SK-N-SH treated with all-trans-retinoic acid at 6 μM for 48 hours (cell line): ENCODE measurements around the gene ANGPT4.
"Not testable (repeated sequence)": the region's sequence is repeated elsewhere in the genome, so short reads cannot be mapped to it uniquely, and the experiment has no call there.

Experiments
- ATAC-seq: fragments of 200-7000 bp; cut with Tn5 transposase; 3 replicates; pipeline ENCODE4 v1.9.1; 2020; ENCODE audit warnings: mild to moderate bottlenecking, moderate library complexity
- CREB5 ChIP-seq: fragments of 250-450 bp; sonication (Bioruptor Pico); IDR thresholded peaks from 2 replicates; pipeline ENCODE4 v1.5.1; 2020; ENCODE audit warnings: low read depth, mild to moderate bottlenecking, moderate library complexity
- CSDC2 ChIP-seq: fragments of 250-450 bp; sonication (Bioruptor Pico); IDR thresholded peaks from 2 replicates; pipeline ENCODE4 v1.5.0; 2020; ENCODE audit warnings: mild to moderate bottlenecking, moderate library complexity
- ISL1 ChIP-seq: fragments of 250-450 bp; sonication (Bioruptor Pico); IDR thresholded peaks from 2 replicates; pipeline ENCODE4 v2.1.2; 2022; ENCODE audit warnings: mild to moderate bottlenecking, moderate library complexity
- PATZ1 ChIP-seq: fragments of 250-450 bp; sonication (Bioruptor Pico); IDR thresholded peaks from 2 replicates; pipeline ENCODE4 v1.8.0; 2020; ENCODE audit warnings: mild to moderate bottlenecking, moderate library complexity, borderline replicate concordance
- RARB ChIP-seq: fragments of 250-450 bp; sonication (Bioruptor Pico); IDR thresholded peaks from 2 replicates; pipeline ENCODE4 v1.8.0; 2021; ENCODE audit warnings: mild to moderate bottlenecking, moderate library complexity
- SNAI2 ChIP-seq: fragments of 250-450 bp; sonication (Bioruptor Pico); IDR thresholded peaks from 2 replicates; pipeline ENCODE4 v1.5.0; 2020; ENCODE audit warnings: mild to moderate bottlenecking, moderate library complexity
- TCF4 ChIP-seq: fragments of 250-450 bp; sonication (Bioruptor Pico); IDR thresholded peaks from 2 replicates; pipeline ENCODE4 v1.8.0; 2021; ENCODE audit warnings: mild to moderate bottlenecking, moderate library complexity, borderline replicate concordance
- TOX ChIP-seq: fragments of 250-450 bp; sonication (Bioruptor Pico); IDR thresholded peaks from 2 replicates; pipeline ENCODE4 v1.8.0; 2021; ENCODE audit warnings: mild to moderate bottlenecking, moderate library complexity, borderline replicate concordance
- TSHZ2 ChIP-seq: fragments of 250-450 bp; sonication (Bioruptor Pico); IDR thresholded peaks from 2 replicates; pipeline ENCODE4 v1.5.0; 2020; ENCODE audit warnings: mild to moderate bottlenecking, moderate library complexity
- ZFP3 ChIP-seq: fragments of 250-450 bp; sonication (Bioruptor Pico); IDR thresholded peaks from 2 replicates; pipeline ENCODE4 v1.5.0; 2020; ENCODE audit warnings: mild to moderate bottlenecking, moderate library complexity
- ZNF8 ChIP-seq: fragments of 450-650 bp; formaldehyde crosslinking; IDR thresholded peaks from 2 replicates; pipeline ENCODE4 v1.5.0; 2020; ENCODE audit warnings: mild to moderate bottlenecking, moderate library complexity
- TF ChIP-seq, protein P1 (sequence below): fragments of 250-450 bp; sonication (Bioruptor Pico); IDR thresholded peaks from 2 replicates; pipeline ENCODE4 v1.8.0; 2021; ENCODE audit warnings: low read depth, mild to moderate bottlenecking, moderate library complexity, borderline replicate concordance

The ANGPT4 gene

GRCh38 chr20:848731-849130 lies 67.4 kb downstream of the ANGPT4 start:
- not testable (repeated sequence) for ATAC-seq

DNA sequence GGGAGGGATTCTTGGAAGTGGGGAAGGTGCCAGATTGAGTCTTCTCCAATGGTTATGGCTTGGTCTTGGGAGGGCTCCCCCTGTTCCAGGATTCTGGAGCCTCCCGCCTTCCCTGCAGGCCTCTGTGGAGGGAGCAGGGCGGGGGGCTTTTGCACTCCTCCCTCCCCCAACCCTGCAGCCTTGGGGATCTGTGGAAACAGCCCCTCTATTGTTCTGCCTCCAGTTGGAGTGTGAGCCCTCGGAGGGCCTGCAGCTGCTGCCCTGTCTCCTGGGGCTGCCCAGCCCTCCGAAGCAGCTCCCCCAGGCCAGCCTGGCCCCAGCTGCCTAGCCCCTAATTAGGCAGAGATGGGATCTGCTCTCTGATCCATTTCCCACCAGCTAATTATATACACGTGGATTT lies 67.9 kb downstream of the ANGPT4 start:
- TF ChIP-seq ZFP3 = no peak
- no peak for TF ChIP-seq PATZ1 (CRISPR knock-in tag)
- TF ChIP-seq ZNF8 = no peak
- no peak for TF ChIP-seq RARB (CRISPR knock-in tag)
- no peak for TF ChIP-seq TOX (CRISPR knock-in tag)
- TF ChIP-seq, protein P1, sequence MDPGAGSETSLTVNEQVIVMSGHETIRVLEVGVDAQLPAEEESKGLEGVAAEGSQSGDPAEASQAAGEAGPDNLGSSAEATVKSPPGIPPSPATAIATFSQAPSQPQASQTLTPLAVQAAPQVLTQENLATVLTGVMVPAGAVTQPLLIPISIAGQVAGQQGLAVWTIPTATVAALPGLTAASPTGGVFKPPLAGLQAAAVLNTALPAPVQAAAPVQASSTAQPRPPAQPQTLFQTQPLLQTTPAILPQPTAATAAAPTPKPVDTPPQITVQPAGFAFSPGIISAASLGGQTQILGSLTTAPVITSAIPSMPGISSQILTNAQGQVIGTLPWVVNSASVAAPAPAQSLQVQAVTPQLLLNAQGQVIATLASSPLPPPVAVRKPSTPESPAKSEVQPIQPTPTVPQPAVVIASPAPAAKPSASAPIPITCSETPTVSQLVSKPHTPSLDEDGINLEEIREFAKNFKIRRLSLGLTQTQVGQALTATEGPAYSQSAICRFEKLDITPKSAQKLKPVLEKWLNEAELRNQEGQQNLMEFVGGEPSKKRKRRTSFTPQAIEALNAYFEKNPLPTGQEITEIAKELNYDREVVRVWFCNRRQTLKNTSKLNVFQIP (CRISPR knock-in tag) = no peak
- no peak for TF ChIP-seq CSDC2 (CRISPR knock-in tag)
- no peak for TF ChIP-seq TSHZ2
- no peak for ATAC-seq

GRCh38 chr20:846894-847278 lies 69.2 kb downstream of the ANGPT4 start:
- no peak for ATAC-seq
- TF ChIP-seq ZFP3 = no peak

- TF ChIP-seq CSDC2 (CRISPR knock-in tag) = no peak
- TF ChIP-seq ISL1 (CRISPR knock-in tag) = no peak
- TF ChIP-seq RARB (CRISPR knock-in tag) = no peak
- no peak for TF ChIP-seq CREB5
- no peak for TF ChIP-seq SNAI2
- TF ChIP-seq ZNF8 = no peak
- no peak for TF ChIP-seq ZFP3
- TF ChIP-seq, protein P1 (CRISPR knock-in tag) = no peak
- no peak for TF ChIP-seq TCF4 (CRISPR knock-in tag)
- TF ChIP-seq TOX (CRISPR knock-in tag) = no peak
- TF ChIP-seq PATZ1 (CRISPR knock-in tag) = no peak
- TF ChIP-seq, all 23 proteins: peak for 0
- ATAC-seq = no peak
These were observed 69.9 kb downstream of the ANGPT4 start for GRCh38 chr20:845941-846893.
